COLO668 (cell line): ENCODE measurements around the gene SHC4.
"Not testable (repeated sequence)": the region's sequence is repeated elsewhere in the genome, so short reads cannot be mapped to it uniquely, and the experiment has no call there.

Experiments
- DNase-seq: peaks from one replicate; lab custom pipeline; 2025; ENCODE audit not compliant: unreplicated experiment; lab: John Stamatoyannopoulos, UW

Gene SHC4

DNA sequence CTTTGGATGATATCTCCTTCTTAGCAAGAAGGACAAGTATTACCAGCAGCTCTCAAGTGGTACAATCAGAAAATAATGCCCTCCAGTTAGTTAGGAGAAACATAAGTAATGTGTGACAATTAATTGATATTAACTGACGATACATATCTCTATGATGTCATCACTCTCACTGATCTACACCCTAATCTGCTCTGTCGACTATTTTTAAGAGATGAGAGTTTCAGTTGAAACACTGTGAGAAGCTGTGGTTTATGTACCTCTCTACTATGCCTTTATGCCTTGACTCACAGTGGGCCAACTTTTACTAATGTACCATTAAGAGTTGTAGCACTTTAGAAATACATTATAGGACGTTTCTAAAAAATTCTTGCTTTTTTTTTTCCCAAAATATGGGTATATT is 161.5 kb downstream of the SHC4 start:
- no peak for DNase-seq

DNA sequence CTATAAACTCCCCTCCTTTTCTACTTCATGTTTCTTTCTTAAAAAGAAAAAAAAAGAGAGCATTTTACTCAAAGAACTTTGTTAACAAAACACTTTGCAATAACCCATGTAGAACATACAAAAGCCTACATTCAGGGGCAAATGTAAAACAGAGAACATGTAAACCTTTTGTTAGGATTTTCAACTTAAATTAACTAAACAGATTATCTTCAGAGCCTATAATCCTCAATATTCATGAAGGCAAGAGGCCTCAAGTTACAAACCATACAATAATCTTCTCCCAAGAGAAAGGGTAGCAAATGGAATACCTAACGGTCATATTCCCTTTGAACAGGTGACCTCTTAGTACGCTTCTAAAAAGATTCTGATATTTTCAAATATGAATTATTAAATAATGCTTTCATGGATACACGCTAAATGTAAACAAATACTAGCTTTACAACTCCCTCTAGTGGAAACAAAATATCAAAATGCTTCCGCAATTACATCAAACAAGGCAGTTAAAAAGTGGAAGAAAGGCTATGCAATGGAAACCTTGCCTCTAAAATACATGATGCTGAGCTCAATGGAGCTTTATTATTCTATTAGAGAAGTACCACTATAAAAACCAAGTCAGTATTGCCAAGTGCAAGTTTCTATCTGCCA is 162.8 kb downstream of the SHC4 start:
- no peak for DNase-seq

DNA sequence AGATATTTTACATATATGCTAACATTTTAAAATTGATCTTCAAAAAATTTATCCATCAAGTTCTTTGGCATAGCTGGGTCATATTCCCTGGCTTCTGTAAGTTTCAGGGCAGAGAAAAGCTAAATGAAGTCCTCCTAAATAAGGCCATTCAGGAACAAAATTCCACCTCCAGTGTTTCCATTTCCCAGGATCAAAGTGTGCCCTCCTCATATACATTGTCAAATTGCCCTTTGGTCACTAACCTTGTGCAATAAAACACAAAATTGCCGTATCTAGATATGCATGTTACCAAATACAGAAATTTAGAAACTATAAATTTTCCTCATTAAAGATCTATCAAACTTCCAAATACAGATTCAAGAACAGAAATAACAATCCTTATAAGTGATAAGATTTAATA is 163.5 kb downstream of the SHC4 start:
- DNase-seq, result no peak

- DNase-seq, result peak; percentile 33
These were observed 165.4 kb downstream of the SHC4 start for GRCh38 chr15:48798319-48798718.

GRCh38 chr15:48796930-48797329 is 166.8 kb downstream of the SHC4 start:
- DNase-seq, result no peak

DNA sequence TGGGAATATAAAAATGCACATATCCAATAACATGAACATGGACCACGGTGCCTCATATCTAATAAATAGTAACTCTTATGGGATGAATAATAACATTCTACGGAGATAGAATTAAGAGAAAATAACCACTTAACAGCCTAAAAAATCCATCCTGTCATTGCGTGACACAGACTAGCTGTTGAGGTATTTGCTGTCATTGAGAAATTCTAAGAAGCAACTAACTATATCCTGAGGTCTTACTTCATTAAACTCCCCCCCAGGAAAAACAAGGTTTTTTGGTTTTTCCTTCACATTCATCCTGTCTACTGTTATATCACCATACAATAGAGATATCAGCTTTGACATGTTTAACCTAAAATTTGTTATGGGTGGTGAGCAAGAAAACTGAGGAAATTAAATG is 167.2 kb downstream of the SHC4 start:
- DNase-seq, result no peak

DNA sequence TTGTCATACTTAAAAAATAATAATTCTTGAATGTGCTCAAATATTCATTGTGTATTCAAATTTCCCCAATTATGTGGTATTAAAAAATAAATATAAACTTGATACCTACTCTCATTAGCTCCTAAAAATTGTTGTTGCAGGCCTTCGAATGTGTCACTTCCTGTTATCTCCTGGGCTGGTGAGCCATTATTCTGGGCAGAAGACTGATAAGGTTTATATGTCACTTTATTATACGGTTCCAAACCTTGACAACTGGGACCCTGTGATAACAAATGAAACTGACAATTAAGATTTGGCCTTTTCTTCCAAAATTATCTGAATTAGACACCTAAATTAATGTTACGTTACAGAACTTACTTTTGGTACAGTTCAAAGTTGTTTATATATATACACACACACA is 167.8 kb downstream of the SHC4 start:
- no peak for DNase-seq

DNA sequence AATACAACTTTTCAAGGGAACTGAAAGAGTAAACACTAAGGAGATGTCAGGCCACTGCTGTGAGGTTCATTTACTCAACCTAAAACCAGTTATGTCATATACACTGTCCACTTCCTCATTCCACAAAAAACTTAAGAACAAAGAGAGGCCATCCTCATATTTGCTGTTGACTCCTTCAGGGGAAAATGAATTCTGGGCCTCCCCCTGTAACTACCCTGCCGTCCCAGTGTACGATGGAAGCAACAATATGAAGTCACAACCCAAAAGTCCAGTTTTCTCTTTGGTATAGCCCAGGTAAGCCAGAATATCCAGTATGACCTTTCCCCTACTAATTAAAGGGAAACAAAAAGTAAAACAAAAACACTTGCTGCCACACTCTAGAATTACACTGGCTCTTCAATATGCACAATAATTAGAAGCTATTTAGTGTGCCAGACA is 169.0 kb downstream of the SHC4 start:
- no peak for DNase-seq

GRCh38 chr15:48792408-48792807 is 171.3 kb downstream of the SHC4 start:
- no peak for DNase-seq

DNA sequence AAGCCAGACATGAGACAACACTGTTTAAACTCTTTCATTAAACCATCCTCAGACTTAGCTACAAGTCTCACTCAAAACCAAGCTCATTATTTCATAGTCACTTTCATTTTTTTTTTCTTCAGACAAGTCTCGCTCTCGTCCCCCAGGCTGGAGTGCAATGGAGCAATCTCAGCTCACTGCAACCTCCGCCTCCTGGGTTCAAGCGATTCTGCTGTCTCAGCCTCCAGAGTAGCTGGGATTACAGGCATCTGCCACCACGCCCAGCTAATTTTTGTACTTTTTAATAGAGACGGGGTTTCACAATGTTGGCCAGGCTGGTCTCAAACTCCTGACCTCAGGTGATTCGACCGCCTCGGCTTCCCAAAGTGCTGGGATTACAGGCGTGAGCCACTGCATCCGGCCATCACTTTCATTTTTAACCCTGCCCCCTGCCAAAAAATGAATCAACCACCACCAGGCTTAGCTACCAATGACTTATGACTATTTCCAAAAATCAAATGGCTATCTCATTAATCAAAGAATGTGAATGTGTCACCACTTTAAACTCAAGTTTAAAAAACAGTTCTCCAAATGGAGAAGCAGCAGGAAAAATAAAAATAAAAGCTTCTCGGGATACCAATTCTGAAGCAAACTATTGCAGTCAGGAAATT is 173.1 kb downstream of the SHC4 start:
- DNase-seq, result not testable (repeated sequence)

GRCh38 chr15:48785712-48786111 is 178.0 kb downstream of the SHC4 start:
- DNase-seq, result no peak

- no peak for DNase-seq
These were observed 178.5 kb downstream of the SHC4 start for GRCh38 chr15:48785195-48785594.

DNA sequence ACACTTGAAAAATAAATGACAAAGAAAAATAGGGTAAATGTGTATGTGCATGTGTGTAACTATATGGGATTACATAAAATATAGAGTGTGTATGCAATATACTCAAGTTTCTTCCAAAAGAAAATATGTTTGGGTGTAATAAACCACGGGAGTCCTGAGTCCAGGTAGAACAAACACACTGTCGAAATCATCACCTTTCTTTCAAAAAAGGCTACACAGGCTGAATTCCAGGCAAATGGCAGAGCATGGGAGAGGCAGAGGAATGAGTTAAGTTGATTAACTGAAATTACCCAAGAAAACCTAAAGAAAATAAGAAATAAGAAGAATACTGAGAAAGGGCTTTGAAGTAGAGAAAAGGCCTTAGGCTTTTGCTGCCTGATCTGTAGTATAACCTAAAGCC is 179.0 kb downstream of the SHC4 start:
- no peak for DNase-seq

DNA sequence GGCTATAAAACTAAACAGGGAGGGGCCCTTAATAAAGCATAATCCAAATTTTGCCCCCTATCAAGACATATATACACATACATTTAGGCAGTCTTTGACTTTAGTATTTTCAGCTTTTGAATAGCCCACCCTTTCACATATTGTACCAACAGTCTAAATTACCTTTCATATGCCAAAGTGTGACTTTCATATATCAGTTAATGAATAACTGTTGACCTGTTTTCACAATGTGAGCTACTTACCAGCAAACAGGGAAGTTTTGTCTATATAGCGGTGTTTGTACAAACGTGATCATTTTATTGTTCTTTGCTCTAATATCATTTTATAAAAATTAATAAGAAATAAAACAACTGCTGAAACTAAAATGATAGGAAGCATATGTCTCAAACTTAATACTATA is 180.8 kb downstream of the SHC4 start:
- no peak for DNase-seq

GRCh38 chr15:48781481-48782081 is 182.1 kb downstream of the SHC4 start:
- DNase-seq, result no peak

GRCh38 chr15:48781017-48781416 is 182.7 kb downstream of the SHC4 start:
- DNase-seq, result no peak

GRCh38 chr15:48778331-48778730 is 185.4 kb downstream of the SHC4 start:
- DNase-seq, result no peak

GRCh38 chr15:48777645-48778330 is 185.9 kb downstream of the SHC4 start:
- no peak for DNase-seq

GRCh38 chr15:48775546-48775945 is 188.2 kb downstream of the SHC4 start:
- no peak for DNase-seq

- no peak for DNase-seq
These were observed 189.2 kb downstream of the SHC4 start for GRCh38 chr15:48774484-48774883.
